ENCODE measurements around the gene AUTS2. TPM values are rescaled to one million over a fixed set of nuclear protein-coding genes. Genes with fewer than 3 reads are reported as not detected.

AUTS2 gene
- total RNA-seq, 1 experiment from 2014 or later: 50.0 TPM

DNA sequence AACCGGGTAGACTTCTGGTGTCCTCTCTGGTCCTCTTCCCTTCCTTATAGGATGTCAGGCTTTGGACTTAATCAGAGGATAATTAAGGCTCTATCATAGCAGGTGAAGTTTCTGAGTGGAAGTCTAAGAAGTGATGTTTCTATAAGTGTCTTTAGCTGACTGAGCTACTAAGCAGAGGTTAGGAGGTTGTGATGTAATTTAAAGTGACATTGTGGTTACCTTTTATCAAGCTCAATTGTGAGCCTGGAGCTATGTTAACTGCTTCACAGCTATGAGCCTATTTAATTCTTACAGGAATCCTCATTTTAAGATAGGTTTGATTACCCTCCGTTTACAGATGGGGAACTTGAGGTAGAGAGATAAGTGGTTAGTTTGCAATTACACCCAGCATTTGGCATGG, 365.1 kb downstream of the AUTS2 start:
- Mint-ChIP-seq H3K36me3 (no peaks in the 10 kb centered on the region), H3K9me3 (no peaks in the 10 kb centered on the region), H3K27ac (no peak overlapping the region), H3K4me1 (peaks cover 34% of the 10 kb centered on the region), H3K4me3 (no peak overlapping the region), H3K27me3 (ENCODE audit: low read depth) (no peaks in the 10 kb centered on the region; the same call in 1 of the 2 replicates)
- no peak for TF ChIP-seq ESRRA (CRISPR knock-in tag; IDR thresholded peaks at IDR 0.05; ENCODE audit: borderline replicate concordance)
- TF ChIP-seq TCF7 (CRISPR knock-in tag; IDR thresholded peaks at IDR 0.05; ENCODE audit: low read depth): no peak
- TF ChIP-seq ZNF396 (CRISPR knock-in tag; IDR thresholded peaks at IDR 0.05; ENCODE audit: borderline replicate concordance): no peak
- TF ChIP-seq GABPB1 (CRISPR knock-in tag; IDR thresholded peaks at IDR 0.05): no peak
- no peak for TF ChIP-seq NFYB (CRISPR knock-in tag; conservative IDR thresholded peaks at IDR 0.05; ENCODE audit: low read depth)
- CTCF ChIA-PET: no interaction called here
- POLR2A ChIA-PET: no interaction called here
- ATAC-seq (no peak), DNase-seq (ENCODE audit: low spot score) (no peak)

DNA sequence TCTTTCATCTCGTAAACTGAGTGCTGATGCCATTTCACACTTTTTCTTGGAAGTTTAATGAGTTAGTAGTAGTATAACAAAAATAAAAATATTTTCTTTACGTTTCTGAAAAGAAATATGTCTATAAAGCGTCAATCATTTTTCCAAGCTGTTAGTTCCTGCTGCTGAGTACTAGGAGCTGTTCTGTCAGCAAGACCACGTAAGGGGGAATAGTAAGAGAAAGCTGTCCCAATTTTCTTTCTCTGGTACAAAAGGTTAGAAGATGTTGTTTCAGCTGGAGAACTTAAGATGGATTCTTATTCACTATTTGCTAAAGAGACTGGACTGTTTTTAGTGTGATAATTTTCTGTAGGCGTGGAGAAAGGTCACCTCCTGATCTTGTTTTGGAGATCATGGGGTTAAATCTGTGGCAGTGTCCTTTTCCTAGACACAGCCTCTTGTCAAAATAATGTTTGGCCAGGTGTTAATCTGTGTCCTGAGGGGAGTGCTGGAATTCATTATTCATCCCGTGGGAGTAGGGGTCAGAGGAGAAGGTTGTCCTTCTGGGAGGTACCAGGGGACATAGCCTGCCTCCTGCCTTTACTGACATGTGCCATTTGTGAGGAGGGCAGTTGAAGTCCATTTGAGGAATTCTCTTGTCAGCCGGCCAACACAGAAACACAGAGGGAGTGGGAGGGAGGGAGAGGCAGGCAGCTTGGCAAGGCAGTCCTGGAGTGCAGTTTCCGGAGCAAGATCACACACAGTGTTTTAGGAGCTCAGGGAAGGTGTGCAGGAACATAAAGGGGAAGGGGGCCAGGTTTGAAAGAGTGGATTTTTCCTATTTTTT, 368.7 kb downstream of the AUTS2 start:
- TF ChIP-seq GRHL2 (CRISPR knock-in tag; IDR thresholded peaks at IDR 0.05; ENCODE audit: insufficient replicate concordance, severe bottlenecking): no peak
- no peak for TF ChIP-seq CREM (CRISPR knock-in tag; IDR thresholded peaks at IDR 0.05)
- no peak for TF ChIP-seq ATF1 (CRISPR knock-in tag; IDR thresholded peaks at IDR 0.05)
- no peak for TF ChIP-seq HMGA2 (CRISPR knock-in tag; IDR thresholded peaks at IDR 0.05)
- TF ChIP-seq ZNF532 (CRISPR knock-in tag; IDR thresholded peaks at IDR 0.05; ENCODE audit: borderline replicate concordance): no peak
- TF ChIP-seq, protein P1, sequence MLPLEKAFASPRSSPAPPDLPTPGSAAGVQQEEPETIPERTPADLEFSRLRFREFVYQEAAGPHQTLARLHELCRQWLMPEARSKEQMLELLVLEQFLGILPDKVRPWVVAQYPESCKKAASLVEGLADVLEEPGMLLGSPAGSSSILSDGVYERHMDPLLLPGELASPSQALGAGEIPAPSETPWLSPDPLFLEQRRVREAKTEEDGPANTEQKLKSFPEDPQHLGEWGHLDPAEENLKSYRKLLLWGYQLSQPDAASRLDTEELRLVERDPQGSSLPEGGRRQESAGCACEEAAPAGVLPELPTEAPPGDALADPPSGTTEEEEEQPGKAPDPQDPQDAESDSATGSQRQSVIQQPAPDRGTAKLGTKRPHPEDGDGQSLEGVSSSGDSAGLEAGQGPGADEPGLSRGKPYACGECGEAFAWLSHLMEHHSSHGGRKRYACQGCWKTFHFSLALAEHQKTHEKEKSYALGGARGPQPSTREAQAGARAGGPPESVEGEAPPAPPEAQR (CRISPR knock-in tag; IDR thresholded peaks at IDR 0.05): no peak
- no peak for TF ChIP-seq TEAD4 (CRISPR knock-in tag; IDR thresholded peaks at IDR 0.05)
- TF ChIP-seq ZNF317 (CRISPR knock-in tag; IDR thresholded peaks at IDR 0.05; ENCODE audit: borderline replicate concordance, low read depth): no peak
- no peak for TF ChIP-seq CBFB (CRISPR knock-in tag; IDR thresholded peaks at IDR 0.05; ENCODE audit: low read depth)
- TF ChIP-seq, protein P2, sequence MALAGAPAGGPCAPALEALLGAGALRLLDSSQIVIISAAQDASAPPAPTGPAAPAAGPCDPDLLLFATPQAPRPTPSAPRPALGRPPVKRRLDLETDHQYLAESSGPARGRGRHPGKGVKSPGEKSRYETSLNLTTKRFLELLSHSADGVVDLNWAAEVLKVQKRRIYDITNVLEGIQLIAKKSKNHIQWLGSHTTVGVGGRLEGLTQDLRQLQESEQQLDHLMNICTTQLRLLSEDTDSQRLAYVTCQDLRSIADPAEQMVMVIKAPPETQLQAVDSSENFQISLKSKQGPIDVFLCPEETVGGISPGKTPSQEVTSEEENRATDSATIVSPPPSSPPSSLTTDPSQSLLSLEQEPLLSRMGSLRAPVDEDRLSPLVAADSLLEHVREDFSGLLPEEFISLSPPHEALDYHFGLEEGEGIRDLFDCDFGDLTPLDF (CRISPR knock-in tag; IDR thresholded peaks at IDR 0.05): no peak
- no peaks in the 10 kb centered on the region for H3K36me3 Mint-ChIP-seq
- ChIA-PET CTCF (no interaction called here), POLR2A (no interaction called here)
- H3K27me3 Mint-ChIP-seq (ENCODE audit: low read depth): no peaks in the 10 kb centered on the region; the same call in 1 of the 2 replicates
- H3K4me3 Mint-ChIP-seq: peak overlapping the region; percentile 8; the same call in 1 of the 2 replicates
- H3K9me3 Mint-ChIP-seq: no peaks in the 10 kb centered on the region
- ATAC-seq: no peak
- H3K27ac Mint-ChIP-seq: no peak overlapping the region
- peaks cover 46% of the 10 kb centered on the region for H3K4me1 Mint-ChIP-seq
- DNase-seq (ENCODE audit: low spot score): no peak
